Lower leg skin (tissue), 3 donors: ENCODE measurements around the gene ZBTB47.

Experiments used
- POLR2A ChIP-seq, 2 donors: fragments of 450-650 bp; IDR thresholded peaks; one replicate each; pipeline ENCODE4 v1.6.1; 2016 to 2017; ENCODE audit warnings: antibody characterized with exemption in 2 of 2, mild to moderate bottlenecking in 1 of 2, moderate library complexity in 1 of 2
- TF ChIP-seq, protein P1 (sequence below), 3 donors: fragments of 450-650 bp; IDR thresholded peaks; one replicate each; pipeline ENCODE4 v1.5.1; 2016; ENCODE audit warnings: antibody characterized with exemption in 3 of 3, mild to moderate bottlenecking in 3 of 3, moderate library complexity in 2 of 3

DNA sequence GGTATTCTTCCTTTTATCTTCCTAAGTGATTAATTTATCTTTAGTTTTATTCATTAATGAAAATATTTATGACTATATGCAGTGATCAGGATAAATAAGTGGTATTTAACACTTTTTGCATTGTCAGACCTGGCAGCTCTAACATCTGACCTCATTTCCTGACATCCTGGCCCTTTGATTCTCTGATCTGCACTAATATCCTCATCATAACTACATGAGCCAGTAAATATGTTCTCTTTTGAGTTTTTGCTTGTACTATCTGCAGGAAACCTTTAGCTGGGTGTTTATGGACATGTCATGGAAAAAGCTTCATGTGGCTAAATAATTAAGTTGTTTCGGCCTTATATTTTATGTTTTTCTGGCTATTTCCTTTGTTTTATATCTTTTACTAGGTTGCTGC, 42.5 kb upstream of the ZBTB47 start:
- TF ChIP-seq, protein P1, sequence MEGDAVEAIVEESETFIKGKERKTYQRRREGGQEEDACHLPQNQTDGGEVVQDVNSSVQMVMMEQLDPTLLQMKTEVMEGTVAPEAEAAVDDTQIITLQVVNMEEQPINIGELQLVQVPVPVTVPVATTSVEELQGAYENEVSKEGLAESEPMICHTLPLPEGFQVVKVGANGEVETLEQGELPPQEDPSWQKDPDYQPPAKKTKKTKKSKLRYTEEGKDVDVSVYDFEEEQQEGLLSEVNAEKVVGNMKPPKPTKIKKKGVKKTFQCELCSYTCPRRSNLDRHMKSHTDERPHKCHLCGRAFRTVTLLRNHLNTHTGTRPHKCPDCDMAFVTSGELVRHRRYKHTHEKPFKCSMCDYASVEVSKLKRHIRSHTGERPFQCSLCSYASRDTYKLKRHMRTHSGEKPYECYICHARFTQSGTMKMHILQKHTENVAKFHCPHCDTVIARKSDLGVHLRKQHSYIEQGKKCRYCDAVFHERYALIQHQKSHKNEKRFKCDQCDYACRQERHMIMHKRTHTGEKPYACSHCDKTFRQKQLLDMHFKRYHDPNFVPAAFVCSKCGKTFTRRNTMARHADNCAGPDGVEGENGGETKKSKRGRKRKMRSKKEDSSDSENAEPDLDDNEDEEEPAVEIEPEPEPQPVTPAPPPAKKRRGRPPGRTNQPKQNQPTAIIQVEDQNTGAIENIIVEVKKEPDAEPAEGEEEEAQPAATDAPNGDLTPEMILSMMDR (IDR thresholded peaks at IDR 0.05) = no peak
- no peak for TF ChIP-seq POLR2A (IDR thresholded peaks at IDR 0.05)
